Right lobe of liver (tissue), 6 donors: ENCODE measurements around the gene P2RX5. TPM values are rescaled to one million over a fixed set of nuclear protein-coding genes. Genes with fewer than 3 reads are reported as not detected.

Experiments used
- ATAC-seq, 4 donors: fragments of 200-7000 bp; cut with Tn5 transposase; one replicate each; pipeline ENCODE4 v1.9.1; 2020; ENCODE audit warnings: mild to moderate bottlenecking in 4 of 4, moderate library complexity in 4 of 4
- DNase-seq, 3 donors: peaks; one replicate each; pipeline ENCODE4 v3.0.0-alpha.2; 2020
- H3K27ac ChIP-seq, 3 donors: fragments of 200-600 bp; one replicate each; pipeline ENCODE4 v1.8.0; 2022
- H3K27me3 ChIP-seq, 2 donors: fragments of 200-600 bp; one replicate each; pipeline ENCODE4 v1.8.0; 2022
- H3K36me3 ChIP-seq, 4 donors: fragments of 200-600 bp; sonication (generic) in 1 of 4; one replicate each; pipeline versions ENCODE4 v1.5.1 to v1.8.0; 2017 to 2022; ENCODE audit warnings: control low read depth in 1 of 4
- H3K4me1 ChIP-seq, 4 donors: fragments of 200-600 bp; sonication (generic) in 1 of 4; one replicate each; pipeline versions ENCODE4 v1.5.1 to v1.8.0; 2017 to 2022; ENCODE audit warnings: control low read depth in 1 of 4
- H3K4me3 ChIP-seq, 3 donors: fragments of 200-600 bp; one replicate each; pipeline ENCODE4 v1.8.0; 2022
- H3K9me3 ChIP-seq, 4 donors: fragments of 200-600 bp; sonication (generic) in 1 of 4; one replicate each; pipeline versions ENCODE4 v1.5.1 to v1.8.0; 2017 to 2022; ENCODE audit warnings: control low read depth in 1 of 4
- POLR2A ChIP-seq: fragments of 450-650 bp; IDR thresholded peaks from one replicate; pipeline ENCODE4 v1.6.1; 2017; ENCODE audit warnings: antibody characterized with exemption, mild to moderate bottlenecking
- WGBS: methylation state at CpG from one replicate; pipeline ENCODE4 v1.1.6; 2018; ENCODE audit warnings: low coverage, low lambda C conversion rate; ENCODE audit not compliant: insufficient coverage; ENCODE audit errors: missing lambda C conversion rate; 5-methylcytosine and 5-hydroxymethylcytosine counted together
- intact Hi-C, 2 donors: fragments of 100-400 bp; cut with DNase I; formaldehyde crosslinking; loops; one replicate each; pipeline versions ENCODE4 v1.11.2 to v1.14.1; 2022
- total RNA-seq, 6 experiments: library from RNA; depleted of rRNA in 2 of 6; stranded (reverse); fragments of >200 nt in 2 of 6; fragmentation: NEBNext Ultra II Directional in 3 of 6; extraction: Animal tissue kit (Norgen Biotek cat#: 25700) in 3 of 6; gene quantifications; one replicate each; pipeline versions ENCODE4 v1.1.0 to v1.2.4, GENCODE V29; 2016 to 2023
- TF ChIP-seq, protein P1 (sequence below), 4 donors: fragments of 200-600 bp in 3 of 4; fragments of 450-650 bp in 1 of 4; IDR thresholded peaks; one replicate each; pipeline versions ENCODE4 v1.5.1 to v1.8.0; 2016 to 2022; ENCODE audit warnings: antibody characterized with exemption in 4 of 4, mild to moderate bottlenecking in 2 of 4
- donor health status: DM: no; HTN: yes; CAD: no.
- donor health status: DM: no; HTN: no; CAD: no.
- donor health status: DM: no; HTN: no; CAD: no.
- donor health status: DM: no; HTN: yes; CAD: no.
- donor health status: DM: no; HTN: yes; CAD: no.

Gene P2RX5
- total RNA-seq, 6 experiments from 2014 or later: 0.13 to 1.1 (median 0.40) TPM

DNA sequence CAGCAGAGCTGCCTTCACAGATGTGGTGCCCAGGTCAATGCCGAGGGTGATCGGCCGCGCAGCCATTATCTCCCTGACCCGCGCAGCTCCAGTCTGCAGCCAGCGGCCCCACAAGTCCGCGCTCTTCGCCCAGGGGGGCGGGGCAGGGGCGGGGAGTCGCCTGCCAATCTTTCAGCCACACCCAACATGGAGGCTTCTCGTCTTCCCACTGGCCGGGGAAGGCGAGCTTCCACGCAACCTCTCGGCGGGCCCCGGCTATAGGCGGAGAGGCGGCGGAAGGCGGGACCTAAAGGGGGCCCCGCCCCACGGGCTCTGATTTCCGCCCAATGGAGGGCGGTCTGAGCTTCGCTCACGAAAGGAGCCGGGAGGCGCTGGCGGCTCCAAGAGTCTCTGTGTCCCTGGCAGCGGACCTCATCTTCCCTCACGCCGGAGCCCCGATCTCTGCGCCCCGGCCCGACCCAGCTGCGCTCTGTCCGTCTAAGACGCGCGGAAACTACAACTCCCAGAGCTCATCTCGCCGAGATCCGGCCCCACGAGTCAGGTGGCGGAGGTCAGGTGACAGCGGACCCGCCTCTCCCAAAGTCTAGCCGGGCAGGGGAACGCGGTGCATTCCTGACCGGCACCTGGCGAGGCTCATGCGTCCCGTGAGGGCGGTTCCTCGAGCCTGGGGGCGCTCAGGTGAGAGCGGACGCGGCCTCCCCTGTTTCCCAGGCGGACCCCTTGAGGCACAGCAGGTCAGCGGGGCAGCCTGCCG, 59.6 kb downstream of the P2RX5 start, which contains the start of the genes CTNS and SHPK:
TSS of gene CTNS (plus strand) at position 607 of the 754 bp plus-strand sequence. CDS start 3,447 bp downstream, outside the sequence.
TSS of gene SHPK (minus strand) at position 97 of the 754 bp plus-strand sequence. CDS start at position 66, 31 bp downstream.
- intact Hi-C loops: no loop called here
- Histone ChIP-seq H3K36me3 (no peaks in the 10 kb centered on the region), H3K4me3 (peak within 1 kb of the TSS; percentile 85 to 100 (median 98)), H3K4me1 (peaks cover 0 to 18% (median 3%) of the 10 kb centered on the region in 4 donors), H3K27me3 (no peaks in the 10 kb centered on the region), H3K9me3 (no peaks in the 10 kb centered on the region), H3K27ac (peak within 1 kb of the TSS; percentile 97 to 99 (median 98))
- peak; percentile 90 to 96 (median 92) for ATAC-seq
- 0% methylated on average over 1 of the region's 68 CpGs for WGBS
- peak; percentile 80 for TF ChIP-seq POLR2A
- TF ChIP-seq, protein P1, sequence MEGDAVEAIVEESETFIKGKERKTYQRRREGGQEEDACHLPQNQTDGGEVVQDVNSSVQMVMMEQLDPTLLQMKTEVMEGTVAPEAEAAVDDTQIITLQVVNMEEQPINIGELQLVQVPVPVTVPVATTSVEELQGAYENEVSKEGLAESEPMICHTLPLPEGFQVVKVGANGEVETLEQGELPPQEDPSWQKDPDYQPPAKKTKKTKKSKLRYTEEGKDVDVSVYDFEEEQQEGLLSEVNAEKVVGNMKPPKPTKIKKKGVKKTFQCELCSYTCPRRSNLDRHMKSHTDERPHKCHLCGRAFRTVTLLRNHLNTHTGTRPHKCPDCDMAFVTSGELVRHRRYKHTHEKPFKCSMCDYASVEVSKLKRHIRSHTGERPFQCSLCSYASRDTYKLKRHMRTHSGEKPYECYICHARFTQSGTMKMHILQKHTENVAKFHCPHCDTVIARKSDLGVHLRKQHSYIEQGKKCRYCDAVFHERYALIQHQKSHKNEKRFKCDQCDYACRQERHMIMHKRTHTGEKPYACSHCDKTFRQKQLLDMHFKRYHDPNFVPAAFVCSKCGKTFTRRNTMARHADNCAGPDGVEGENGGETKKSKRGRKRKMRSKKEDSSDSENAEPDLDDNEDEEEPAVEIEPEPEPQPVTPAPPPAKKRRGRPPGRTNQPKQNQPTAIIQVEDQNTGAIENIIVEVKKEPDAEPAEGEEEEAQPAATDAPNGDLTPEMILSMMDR (IDR thresholded peaks at IDR 0.05): no peak
- DNase-seq: peak; percentile 98 to 99 (median 98)

DNA sequence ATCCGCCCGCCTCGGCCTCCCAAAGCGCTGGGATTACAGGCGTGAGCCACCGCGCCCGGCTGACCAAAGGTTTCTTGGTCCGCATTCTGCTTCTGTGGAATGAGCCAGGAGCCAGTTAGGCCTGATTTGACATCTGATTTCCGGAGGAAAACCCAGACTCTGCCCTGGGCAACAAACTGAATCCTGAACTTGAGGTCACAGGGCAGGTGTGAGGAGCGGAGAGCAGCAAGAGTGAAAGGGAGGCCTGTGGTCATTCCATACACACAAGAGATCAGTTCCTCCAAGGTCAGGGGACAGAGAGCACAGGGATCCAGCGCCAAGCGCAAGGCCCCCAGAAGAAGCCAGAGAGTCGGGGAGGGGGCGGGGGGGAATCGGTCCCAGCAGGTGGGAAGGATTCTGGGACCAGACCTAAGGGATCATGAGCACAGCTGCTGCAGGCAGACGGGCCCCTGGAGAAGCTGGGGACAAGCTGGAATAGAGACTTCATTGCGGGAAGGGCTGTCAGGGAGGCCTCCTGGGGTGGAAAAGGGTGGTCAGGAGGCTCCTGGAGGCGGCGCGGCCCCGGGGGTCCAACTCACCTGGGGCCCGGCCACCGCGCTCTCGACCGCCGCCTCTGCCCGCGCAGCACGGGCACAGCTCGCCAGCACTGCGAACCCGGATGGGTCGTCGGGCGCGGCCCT, 60.3 kb downstream of the P2RX5 start:
- intact Hi-C loops: no loop called here
- 14% methylated on average over 15 of the region's 38 CpGs for WGBS
- ATAC-seq: peak; percentile 31 to 58 (median 54)

DNA sequence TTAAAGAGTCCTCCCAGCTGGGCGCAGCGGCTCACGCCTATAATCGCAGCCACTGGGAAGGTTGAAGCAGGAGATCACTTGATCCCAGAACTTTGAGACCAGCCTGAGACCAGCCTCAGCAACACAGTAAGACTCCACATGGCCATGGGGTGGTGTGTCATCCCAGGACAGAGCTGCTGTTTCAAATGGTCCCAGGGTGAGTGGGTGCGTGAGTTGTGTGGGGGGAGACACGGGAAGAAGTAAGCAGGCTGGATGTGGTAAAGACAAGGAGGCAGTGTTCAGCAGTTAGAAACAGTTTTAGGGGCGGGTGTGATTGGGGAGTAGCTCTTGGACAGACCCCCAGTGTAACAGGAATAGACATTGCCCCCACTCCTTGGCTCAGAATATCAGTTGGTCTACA, 63.7 kb downstream of the P2RX5 start:
- DNase-seq (no peak), ATAC-seq (no peak)
- TF ChIP-seq, protein P1 (IDR thresholded peaks at IDR 0.05): no peak
- no peak for TF ChIP-seq POLR2A
- intact Hi-C loops: no loop called here
- Histone ChIP-seq H3K4me1 (peaks cover 0 to 10% (median 3%) of the 10 kb centered on the region in 4 donors), H3K9me3 (no peaks in the 10 kb centered on the region), H3K27me3 (no peaks in the 10 kb centered on the region), H3K4me3 (no peak overlapping the region), H3K36me3 (peaks cover 0 to 37% (median 11%) of the 10 kb centered on the region in 4 donors), H3K27ac (no peak overlapping the region)
- 95% methylated on average over 3 of the region's 7 CpGs for WGBS

More for the DNA sequence above, 60.3 kb downstream of the P2RX5 start:
- DNase-seq: peak; percentile 63 to 89 (median 81)
- no peaks in the 10 kb centered on the region for H3K9me3 ChIP-seq
- H3K27me3 ChIP-seq: no peaks in the 10 kb centered on the region
- peaks cover 0 to 6% (median 0%) of the 10 kb centered on the region in 4 donors for H3K36me3 ChIP-seq
- H3K4me3 ChIP-seq: peak overlapping the region; percentile 85 to 100 (median 98)
- H3K4me1 ChIP-seq: peaks cover 0 to 17% (median 3%) of the 10 kb centered on the region in 4 donors
- TF ChIP-seq POLR2A: no peak
- peak overlapping the region; percentile 97 to 99 (median 98) for H3K27ac ChIP-seq

DNA sequence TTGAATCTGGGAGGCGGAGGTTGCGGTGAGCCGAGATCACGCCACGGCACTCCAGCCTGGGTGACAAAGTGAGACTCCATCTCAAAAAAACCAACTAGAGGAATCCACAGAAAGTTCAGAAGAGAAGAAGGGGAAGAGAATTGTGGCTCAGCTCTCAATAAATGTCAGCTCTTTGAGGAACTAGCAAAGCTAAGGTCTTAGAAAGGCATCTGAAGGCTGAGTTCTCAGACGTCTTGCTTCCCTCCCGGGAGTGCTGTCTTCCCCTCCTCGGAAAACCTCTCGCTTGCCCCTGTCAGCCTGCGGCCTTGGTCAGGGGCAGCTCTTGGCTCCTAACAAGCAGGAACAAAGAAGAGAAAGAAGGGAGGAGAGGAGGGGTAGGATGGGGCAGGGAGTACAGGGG, 65.2 kb downstream of the P2RX5 start:
- intact Hi-C loops: no loop called here
- Histone ChIP-seq H3K27me3 (no peaks in the 10 kb centered on the region), H3K27ac (no peak overlapping the region), H3K9me3 (no peaks in the 10 kb centered on the region), H3K4me1 (peaks cover 0 to 6% (median 3%) of the 10 kb centered on the region in 4 donors), H3K4me3 (no peak overlapping the region), H3K36me3 (peaks cover 0 to 50% (median 16%) of the 10 kb centered on the region in 4 donors)
- DNase-seq (no peak), ATAC-seq (no peak)
- 83% methylated on average over 10 of the region's 10 CpGs for WGBS
- no peak for TF ChIP-seq POLR2A
- TF ChIP-seq, protein P1 (IDR thresholded peaks at IDR 0.05): no peak
